Mesothelial cell of epicardium (in vitro differentiated cells): ENCODE measurements around the gene KDM4B. TPM values are rescaled to one million over a fixed set of nuclear protein-coding genes. Genes with fewer than 3 reads are reported as not detected.

ENCODE experiments used
- DNase-seq, 2 experiments: peaks; one replicate each; pipeline ENCODE4 v3.0.0; 2021; ENCODE audit warnings: low spot score in 2 of 2; ENCODE audit not compliant: unreplicated experiment in 2 of 2
- H3K27ac Mint-ChIP-seq: 2 replicates; pipeline ENCODE4 v1.8.0; 2021; ENCODE audit warnings: mixed read lengths
- H3K27me3 Mint-ChIP-seq: 2 replicates; pipeline ENCODE4 v1.8.0; 2021; ENCODE audit warnings: low read depth, mixed read lengths
- H3K36me3 Mint-ChIP-seq: 2 replicates; pipeline ENCODE4 v1.8.0; 2021; ENCODE audit warnings: mixed read lengths
- H3K4me1 Mint-ChIP-seq: 2 replicates; pipeline ENCODE4 v1.8.0; 2021; ENCODE audit warnings: mixed read lengths
- H3K4me3 Mint-ChIP-seq: 2 replicates; pipeline ENCODE4 v1.8.0; 2021; ENCODE audit warnings: mild to moderate bottlenecking, moderate library complexity, mixed read lengths
- H3K9me3 Mint-ChIP-seq: 2 replicates; pipeline ENCODE4 v1.8.0; 2021; ENCODE audit warnings: mixed read lengths
- total RNA-seq: library from RNA; stranded (reverse); gene quantifications from 3 replicates; pipeline ENCODE4 v1.2.1, GENCODE V29; 2021
- TF ChIP-seq, protein P1 (sequence below): fragments of 200-600 bp; sonication (generic); IDR thresholded peaks from one replicate; pipeline ENCODE4 v1.5.0; 2021; ENCODE audit warnings: antibody characterized with exemption; ENCODE audit not compliant: unreplicated experiment

The KDM4B gene
- total RNA-seq, 1 donor from 2014 or later: 80.5 TPM

DNA sequence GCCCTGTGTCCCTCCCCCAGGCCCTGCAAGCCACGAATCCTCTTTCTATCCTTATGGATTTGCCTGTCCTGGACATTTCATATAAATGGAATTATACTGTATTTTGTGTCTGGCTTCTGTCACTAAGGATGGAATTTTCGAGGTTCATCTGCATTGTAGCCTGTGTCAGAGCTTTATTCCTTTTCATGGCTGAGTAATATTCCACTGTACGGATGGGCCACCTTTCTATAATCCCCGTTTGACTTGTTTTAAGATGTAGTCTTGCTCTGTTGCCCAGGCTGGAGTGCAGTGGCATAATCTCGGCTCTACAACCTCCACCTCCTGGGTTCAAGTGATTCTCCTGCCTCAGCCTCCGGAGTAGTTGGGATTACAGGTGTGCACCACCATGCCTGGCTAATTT lies 3.9 kb upstream of the KDM4B start:
- H3K36me3 Mint-ChIP-seq: peaks cover 10% of the 10 kb centered on the region
- H3K4me3 Mint-ChIP-seq: no peak overlapping the region
- no peaks in the 10 kb centered on the region for H3K27me3 Mint-ChIP-seq
- no peak for DNase-seq
- TF ChIP-seq, protein P1, sequence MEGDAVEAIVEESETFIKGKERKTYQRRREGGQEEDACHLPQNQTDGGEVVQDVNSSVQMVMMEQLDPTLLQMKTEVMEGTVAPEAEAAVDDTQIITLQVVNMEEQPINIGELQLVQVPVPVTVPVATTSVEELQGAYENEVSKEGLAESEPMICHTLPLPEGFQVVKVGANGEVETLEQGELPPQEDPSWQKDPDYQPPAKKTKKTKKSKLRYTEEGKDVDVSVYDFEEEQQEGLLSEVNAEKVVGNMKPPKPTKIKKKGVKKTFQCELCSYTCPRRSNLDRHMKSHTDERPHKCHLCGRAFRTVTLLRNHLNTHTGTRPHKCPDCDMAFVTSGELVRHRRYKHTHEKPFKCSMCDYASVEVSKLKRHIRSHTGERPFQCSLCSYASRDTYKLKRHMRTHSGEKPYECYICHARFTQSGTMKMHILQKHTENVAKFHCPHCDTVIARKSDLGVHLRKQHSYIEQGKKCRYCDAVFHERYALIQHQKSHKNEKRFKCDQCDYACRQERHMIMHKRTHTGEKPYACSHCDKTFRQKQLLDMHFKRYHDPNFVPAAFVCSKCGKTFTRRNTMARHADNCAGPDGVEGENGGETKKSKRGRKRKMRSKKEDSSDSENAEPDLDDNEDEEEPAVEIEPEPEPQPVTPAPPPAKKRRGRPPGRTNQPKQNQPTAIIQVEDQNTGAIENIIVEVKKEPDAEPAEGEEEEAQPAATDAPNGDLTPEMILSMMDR: no peak
- H3K9me3 Mint-ChIP-seq: no peaks in the 10 kb centered on the region
- peaks cover 7% of the 10 kb centered on the region for H3K4me1 Mint-ChIP-seq
- no peak overlapping the region for H3K27ac Mint-ChIP-seq

- Mint-ChIP-seq H3K9me3 (no peaks in the 10 kb centered on the region), H3K27ac (peak overlapping the region; percentile 53), H3K36me3 (peaks cover 10% of the 10 kb centered on the region), H3K4me3 (no peak overlapping the region), H3K4me1 (peaks cover 22% of the 10 kb centered on the region), H3K27me3 (no peaks in the 10 kb centered on the region)
- DNase-seq: no peak
- TF ChIP-seq, protein P1: no peak
Measured at GRCh38 chr19:4966591-4966990, 2.3 kb upstream of the KDM4B start.

GRCh38 chr19:4967738-4968461 lies 1.0 kb upstream of the KDM4B start:
- Mint-ChIP-seq H3K9me3 (no peaks in the 10 kb centered on the region), H3K27ac (peak overlapping the region; percentile 22)
- no peak for DNase-seq

DNA sequence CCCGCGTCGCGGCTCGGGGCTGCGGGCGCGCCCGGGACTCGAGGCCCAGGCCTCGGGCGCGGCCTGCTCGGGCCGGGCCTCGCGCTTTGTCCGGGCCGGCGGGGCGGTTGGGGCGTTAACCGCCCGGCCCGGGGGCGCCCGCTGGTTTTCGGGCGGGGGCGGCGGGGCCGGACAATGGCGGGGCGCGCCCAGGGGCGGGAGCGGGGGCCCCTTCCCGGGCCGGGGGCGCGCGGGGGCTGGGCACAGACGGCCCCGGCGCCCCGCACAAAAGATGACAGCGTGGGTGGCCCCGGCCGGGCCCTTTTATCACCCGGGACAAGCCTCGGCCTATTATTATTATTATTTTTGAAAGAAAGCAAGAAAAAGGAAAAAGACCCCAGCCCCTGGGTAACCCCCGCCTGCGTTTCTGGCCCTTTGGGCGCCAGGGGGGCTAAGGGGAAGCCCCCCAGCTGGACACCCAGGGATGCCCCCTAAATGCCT lies 419 bp downstream of the KDM4B start:
- Mint-ChIP-seq H3K36me3 (no peaks in the 10 kb centered on the region), H3K4me1 (peaks cover 30% of the 10 kb centered on the region), H3K27ac (peak overlapping the region; percentile 79), H3K9me3 (no peaks in the 10 kb centered on the region), H3K4me3 (peak overlapping the region; percentile 92), H3K27me3 (no peaks in the 10 kb centered on the region)
- no peak for DNase-seq
- TF ChIP-seq, protein P1: no peak

More at GRCh38 chr19:4967738-4968461, 1.0 kb upstream of the KDM4B start:
- H3K4me3 Mint-ChIP-seq: peak overlapping the region; percentile 77
- H3K36me3 Mint-ChIP-seq: peaks cover 4% of the 10 kb centered on the region
- H3K27me3 Mint-ChIP-seq: no peaks in the 10 kb centered on the region
- TF ChIP-seq, protein P1: no peak
- H3K4me1 Mint-ChIP-seq: peaks cover 27% of the 10 kb centered on the region

DNA sequence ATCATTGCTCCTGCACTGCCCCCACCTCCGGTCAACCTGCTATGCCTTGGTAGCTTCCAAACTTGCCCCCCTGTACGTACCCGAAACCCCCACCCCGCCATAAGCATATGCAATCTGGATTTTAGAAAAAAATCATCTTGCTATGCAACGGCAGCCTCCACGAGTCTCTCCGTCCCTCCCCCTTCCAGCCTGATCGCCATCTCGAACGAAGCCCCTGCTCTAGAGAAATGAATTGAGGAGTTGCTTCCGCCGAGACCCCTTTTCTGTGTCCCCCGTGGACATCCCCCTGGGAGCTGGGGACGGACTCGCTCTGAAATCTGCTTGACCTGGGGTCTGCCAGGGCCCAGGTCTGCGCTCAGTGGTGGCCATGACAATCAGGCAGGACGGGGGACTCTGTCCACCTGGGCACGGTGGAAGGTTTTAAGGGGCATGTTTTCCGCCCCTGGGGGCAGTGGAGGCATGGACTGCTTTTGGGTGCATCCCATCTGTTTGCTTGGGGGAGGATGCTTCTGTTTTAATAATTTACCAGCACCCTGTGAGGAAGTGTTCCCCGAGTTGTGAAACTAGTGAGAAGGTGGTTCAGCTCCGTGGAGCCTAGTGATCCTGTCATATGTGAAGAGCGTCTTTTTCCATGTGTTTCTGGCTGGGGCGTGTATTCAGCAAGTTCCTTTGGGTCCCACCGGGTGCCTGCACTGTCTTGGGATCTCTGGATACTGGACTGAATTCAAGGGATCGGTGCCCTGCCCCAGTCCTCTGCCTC lies 1.0 kb downstream of the KDM4B start:
- no peak for DNase-seq
- H3K9me3 Mint-ChIP-seq: no peaks in the 10 kb centered on the region
- no peaks in the 10 kb centered on the region for H3K36me3 Mint-ChIP-seq
- H3K4me1 Mint-ChIP-seq: peaks cover 32% of the 10 kb centered on the region
- TF ChIP-seq, protein P1: no peak
- H3K27me3 Mint-ChIP-seq: no peaks in the 10 kb centered on the region
- H3K27ac Mint-ChIP-seq: peak overlapping the region; percentile 79
- H3K4me3 Mint-ChIP-seq: peak overlapping the region; percentile 92
